Gastrocnemius medialis (tissue), 4 donors: ENCODE data around the gene MGME1.

Source experiments
- CTCF ChIP-seq, 5 experiments: fragments of 450-650 bp in 3 of 5; fragments of 200-600 bp in 2 of 5; sonication (generic) in 2 of 5; IDR thresholded peaks in 4 of 5; conservative IDR thresholded peaks in 1 of 5; 1 replicate in 4 of 5; 2 replicates in 1 of 5; pipeline ENCODE4 v1.5.1; 2016 to 2019; ENCODE audit warnings: antibody characterized with exemption in 5 of 5, mild to moderate bottlenecking in 3 of 5, moderate library complexity in 3 of 5
- POLR2A ChIP-seq, 2 donors: fragments of 450-650 bp; IDR thresholded peaks; one replicate each; pipeline ENCODE4 v1.6.1; 2017; ENCODE audit warnings: antibody characterized with exemption in 2 of 2, mild to moderate bottlenecking in 2 of 2, moderate library complexity in 2 of 2

DNA sequence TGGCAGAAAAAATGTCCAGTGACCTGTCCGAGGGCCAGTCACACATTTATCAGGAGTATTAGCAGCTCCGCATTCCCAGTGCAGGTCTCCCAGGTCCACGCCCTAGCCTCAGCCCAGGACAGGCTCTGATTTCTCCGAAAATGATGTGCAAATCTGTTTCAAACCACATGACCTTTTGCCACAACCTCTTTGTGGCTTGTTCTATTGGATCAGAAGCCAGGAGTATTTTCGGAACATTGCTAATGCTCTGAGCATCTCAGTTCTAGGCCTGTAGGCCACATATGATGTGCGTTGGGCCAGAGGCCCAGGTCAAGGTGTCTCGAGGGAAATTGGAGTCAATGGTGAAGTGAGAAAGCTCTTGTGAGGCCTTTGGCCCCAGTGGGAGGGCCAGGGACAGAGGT is 40.6 kb upstream of the MGME1 start:
- no peak for TF ChIP-seq POLR2A (IDR thresholded peaks at IDR 0.05)
- TF ChIP-seq CTCF (IDR thresholded peaks at IDR 0.05 in 4 of 5, conservative IDR thresholded peaks at IDR 0.05 in 1 of 5): no peak
